Body of pancreas (tissue), 4 donors: ENCODE measurements around the gene CCDC57. TPM values are rescaled to one million over a fixed set of nuclear protein-coding genes. Genes with fewer than 3 reads are reported as not detected.

Experiments used
- ATAC-seq: fragments of 150-250 bp; one replicate; pipeline ENCODE4 v1.9.1; 2016
- DNase-seq, 4 donors: peaks; one replicate each; pipeline ENCODE4 v3.0.0-alpha.2; 2019
- H3K27ac ChIP-seq, 4 donors: fragments of 200-600 bp; sonication (generic); 1 replicate in 3 of 4; 2 replicates in 1 of 4; pipeline versions ENCODE4 v1.5.1 to v1.6.1; 2016 to 2019; ENCODE audit warnings: mild to moderate bottlenecking in 1 of 4, mixed read lengths in 1 of 4, moderate library complexity in 1 of 4
- H3K27me3 ChIP-seq, 2 donors: fragments of 200-600 bp; sonication (generic); one replicate each; pipeline ENCODE4 v1.6.0; 2016; ENCODE audit warnings: mild to moderate bottlenecking in 1 of 2
- H3K36me3 ChIP-seq, 2 donors: fragments of 200-600 bp; sonication (generic); replicated peaks in 1 of 2; 2 replicates each; pipeline ENCODE4 v1.5.1; 2016; ENCODE audit warnings: low read depth in 2 of 2; ENCODE audit not compliant: insufficient read depth in 1 of 2
- H3K4me1 ChIP-seq: fragments of 200-600 bp; sonication (generic); one replicate; pipeline ENCODE4 v1.6.0; 2016
- H3K4me3 ChIP-seq, 2 donors: fragments of 200-600 bp; sonication (generic); 1 replicate in 1 of 2; 2 replicates in 1 of 2; pipeline ENCODE4 v1.5.1; 2016 to 2019
- H3K9me3 ChIP-seq, 3 donors: fragments of 200-600 bp; sonication (generic); 1 replicate in 2 of 3; 2 replicates in 1 of 3; pipeline ENCODE4 v1.5.1; 2016
- CTCF ChIP-seq, 7 experiments: fragments of 450-650 bp in 4 of 7; fragments of 200-600 bp in 3 of 7; sonication (generic) in 3 of 7; IDR thresholded peaks; one replicate each; pipeline ENCODE4 v1.5.1; 2016 to 2019; ENCODE audit warnings: antibody characterized with exemption in 7 of 7
- POLR2A ChIP-seq, 3 donors: fragments of 450-650 bp; IDR thresholded peaks; one replicate each; pipeline ENCODE4 v1.6.1; 2016; ENCODE audit warnings: antibody characterized with exemption in 3 of 3, mild to moderate bottlenecking in 2 of 3
- WGBS, 2 donors: methylation state at CpG; one replicate each; pipeline ENCODE4 v1.1.5; 2017; 5-methylcytosine and 5-hydroxymethylcytosine counted together
- intact Hi-C: fragments of 100-400 bp; cut with DNase I; formaldehyde crosslinking; loops from one replicate; pipeline ENCODE4 v1.15.1; 2023
- total RNA-seq, 2 donors: library from RNA; depleted of rRNA; stranded (reverse); fragments of >200 nt; gene quantifications; one replicate each; pipeline ENCODE4 v1.1.0, GENCODE V29; 2016

Gene CCDC57
- total RNA-seq, 2 donors from 2014 or later = 24.1 to 60.3 TPM

- Histone ChIP-seq H3K4me1 (peaks cover under 1% of the 10 kb centered on the region), H3K9me3 (no peaks in the 10 kb centered on the region), H3K27ac (no peak overlapping the region), H3K27me3 (no peaks in the 10 kb centered on the region), H3K4me3 (no peak overlapping the region), H3K36me3 (no peaks in the 10 kb centered on the region)
- WGBS, 2 donors = 68 to 70% methylated on average over 10 of the region's 10 CpGs
- ATAC-seq = no peak
- DNase-seq = peak in 1 of 4 donors; percentile 13
- intact Hi-C loops = no loop called here
- TF ChIP-seq POLR2A (IDR thresholded peaks at IDR 0.05) (no peak), CTCF (IDR thresholded peaks at IDR 0.05) (no peak)
Measured at GRCh38 chr17:82222816-82223215, 10.2 kb upstream of the CCDC57 start.

- H3K36me3 ChIP-seq = no peaks in the 10 kb centered on the region
- no peaks in the 10 kb centered on the region for H3K9me3 ChIP-seq
- 68 to 78% methylated on average over 10 of the region's 10 CpGs for WGBS, 2 donors
- no peaks in the 10 kb centered on the region for H3K27me3 ChIP-seq
- DNase-seq = no peak
- no peak for ATAC-seq
- intact Hi-C loops = no loop called here
- H3K4me3 ChIP-seq = no peak overlapping the region
- peaks cover 14% of the 10 kb centered on the region for H3K4me1 ChIP-seq
- no peak overlapping the region for H3K27ac ChIP-seq
- TF ChIP-seq CTCF (IDR thresholded peaks at IDR 0.05) (no peak), POLR2A (IDR thresholded peaks at IDR 0.05) (no peak)
Measured at GRCh38 chr17:82221341-82221902, 8.8 kb upstream of the CCDC57 start.

GRCh38 chr17:82219753-82220709 is 7.4 kb upstream of the CCDC57 start:
- H3K27me3 ChIP-seq = no peaks in the 10 kb centered on the region
- ATAC-seq (no peak), DNase-seq (no peak)
- H3K36me3 ChIP-seq = no peaks in the 10 kb centered on the region
- H3K4me1 ChIP-seq = peaks cover 23% of the 10 kb centered on the region
- no peak overlapping the region for H3K4me3 ChIP-seq
- intact Hi-C loops = no loop called here
- no peak overlapping the region for H3K27ac ChIP-seq
- 83 to 97% methylated on average over 3 to 10 of the region's 11 CpGs for WGBS, 2 donors
- TF ChIP-seq CTCF (IDR thresholded peaks at IDR 0.05) (no peak), POLR2A (IDR thresholded peaks at IDR 0.05) (no peak)
- no peaks in the 10 kb centered on the region for H3K9me3 ChIP-seq

GRCh38 chr17:82219083-82219482 is 6.4 kb upstream of the CCDC57 start:
- no peak for ATAC-seq
- no peak overlapping the region for H3K27ac ChIP-seq

More at GRCh38 chr17:82219083-82219482, 6.4 kb upstream of the CCDC57 start:
- 88% methylated on average over 5 of the region's 7 CpGs; no CpG with 5 or more reads in 1 of the 2 donors for WGBS, 2 donors
- H3K4me1 ChIP-seq = peaks cover 23% of the 10 kb centered on the region
- H3K27me3 ChIP-seq = no peaks in the 10 kb centered on the region
- no peak for DNase-seq
- intact Hi-C loops = no loop called here
- H3K9me3 ChIP-seq = no peaks in the 10 kb centered on the region
- no peak overlapping the region for H3K4me3 ChIP-seq
- H3K36me3 ChIP-seq = no peaks in the 10 kb centered on the region
- TF ChIP-seq CTCF (IDR thresholded peaks at IDR 0.05) (no peak), POLR2A (IDR thresholded peaks at IDR 0.05) (no peak)
